Measurements from ENCODE around the gene TP53RK. TPM values are rescaled to one million over a fixed set of nuclear protein-coding genes. Genes with fewer than 3 reads are reported as not detected.

Gene TP53RK
- total and polyA plus RNA-seq, 2 of the 4 experiments (the other 2 are of a cell fraction) = 8.7 to 10.6 TPM

- Histone ChIP-seq H3K79me1 (ENCODE audit: low read depth in 1 of 2, low read length in 2 of 2) (no peaks in the 10 kb centered on the region), H3K14ac (replicated peaks; ENCODE audit: low read depth, low read length) (no peak overlapping the region), H4K91ac (ENCODE audit: insufficient read depth, low read depth, low read length) (no peak overlapping the region), H4K8ac (ENCODE audit: low read depth in 2 of 2, low read length in 2 of 2) (no peak overlapping the region), H2BK5ac (ENCODE audit: low read depth, low read length, poor library complexity, severe bottlenecking) (no peak overlapping the region), H2AK5ac (ENCODE audit: low read depth, low read length) (no peak overlapping the region), H3K18ac (ENCODE audit: low read depth, low read length) (no peak overlapping the region), H4K20me1 (ENCODE audit: insufficient read depth, low read length) (no peaks in the 10 kb centered on the region), H2AK9ac (replicated peaks; ENCODE audit: low read depth, low read length, poor library complexity) (no peak overlapping the region), H3K56ac (ENCODE audit: extremely low read depth, insufficient read depth, low read length) (no peak overlapping the region), H2AFZ (replicated peaks; ENCODE audit: low read length, poor library complexity) (no peak overlapping the region), H4K5ac (ENCODE audit: low read depth, low read length) (no peak overlapping the region), H3K4me1 (ENCODE audit: control insufficient read depth, insufficient read depth, low read length) (no peaks in the 10 kb centered on the region), H2BK20ac (ENCODE audit: low read depth, low read length) (no peak overlapping the region), H3K9me3 (ENCODE audit: control insufficient read depth, insufficient read depth, low read length) (no peaks in the 10 kb centered on the region), H3K4ac (ENCODE audit: low read depth, low read length) (no peak overlapping the region), H2BK120ac (ENCODE audit: low read depth, low read length) (no peak overlapping the region), H2BK15ac (ENCODE audit: low read depth, low read length) (no peak overlapping the region), H3K4me2 (ENCODE audit: low read depth, low read length) (no peak overlapping the region), H3K36me3 (ENCODE audit: control insufficient read depth, insufficient read depth, low read length) (no peaks in the 10 kb centered on the region), H3K9ac (ENCODE audit: low read depth, low read length) (no peak overlapping the region), H3K27ac (ENCODE audit: insufficient read depth, low read length) (no peak overlapping the region), H3K9me1 (ENCODE audit: insufficient read depth, low read length) (no peaks in the 10 kb centered on the region), H3K4me3 (ENCODE audit: insufficient read depth, low read depth, low read length) (no peak overlapping the region), H3K23ac (ENCODE audit: low read depth, low read length) (no peak overlapping the region), H3K27me3 (ENCODE audit: control insufficient read depth, insufficient read depth, low read length) (peaks cover 2% of the 10 kb centered on the region)
- CTCF ChIA-PET = no interaction called here
- no peak for TF ChIP-seq MAZ (IDR thresholded peaks at IDR 0.05; ENCODE audit: borderline replicate concordance, low read depth, low read length)
- TF ChIP-seq CHD1 (IDR thresholded peaks at IDR 0.05; ENCODE audit: low read depth, low read length) = no peak
- no peak for TF ChIP-seq SMC3 (IDR thresholded peaks at IDR 0.05; ENCODE audit: low read depth, low read length)
- TF ChIP-seq CTCF (conservative IDR thresholded peaks at IDR 0.05; ENCODE audit: low read depth, low read length) = no peak
- TF ChIP-seq NFE2L2 (IDR thresholded peaks at IDR 0.05; ENCODE audit: low read depth, low read length) = no peak
- no peak for TF ChIP-seq MXI1 (IDR thresholded peaks at IDR 0.05; ENCODE audit: borderline replicate concordance, low read depth, low read length)
- TF ChIP-seq, protein P1, sequence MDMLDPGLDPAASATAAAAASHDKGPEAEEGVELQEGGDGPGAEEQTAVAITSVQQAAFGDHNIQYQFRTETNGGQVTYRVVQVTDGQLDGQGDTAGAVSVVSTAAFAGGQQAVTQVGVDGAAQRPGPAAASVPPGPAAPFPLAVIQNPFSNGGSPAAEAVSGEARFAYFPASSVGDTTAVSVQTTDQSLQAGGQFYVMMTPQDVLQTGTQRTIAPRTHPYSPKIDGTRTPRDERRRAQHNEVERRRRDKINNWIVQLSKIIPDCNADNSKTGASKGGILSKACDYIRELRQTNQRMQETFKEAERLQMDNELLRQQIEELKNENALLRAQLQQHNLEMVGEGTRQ (IDR thresholded peaks at IDR 0.05; ENCODE audit: low read depth, low read length) = no peak
- no peak for TF ChIP-seq BHLHE40 (IDR thresholded peaks at IDR 0.05; ENCODE audit: low read depth, low read length)
- no peak for TF ChIP-seq RAD21 (IDR thresholded peaks at IDR 0.05; ENCODE audit: low read length)
- no peak for TF ChIP-seq RFX5 (IDR thresholded peaks at IDR 0.05; ENCODE audit: low read depth, low read length)
- TF ChIP-seq POLR2A (IDR thresholded peaks at IDR 0.05; ENCODE audit: low read depth, low read length) = no peak
- no peak for TF ChIP-seq MAFK (IDR thresholded peaks at IDR 0.05; ENCODE audit: low read depth, low read length)
- TF ChIP-seq ELK1 (IDR thresholded peaks at IDR 0.05; ENCODE audit: borderline replicate concordance, low read depth, low read length) = no peak
- no peak for TF ChIP-seq RCOR1 (IDR thresholded peaks at IDR 0.05; ENCODE audit: insufficient replicate concordance, low read length)
- no peak for TF ChIP-seq CEBPB (IDR thresholded peaks at IDR 0.05; ENCODE audit: low read depth, low read length)
- TF ChIP-seq FOS (IDR thresholded peaks at IDR 0.05; ENCODE audit: low read depth, low read length) = no peak
- POLR2A ChIA-PET (ENCODE audit: unreplicated experiment) = no interaction called here
- intact Hi-C loops (cut with micrococcal nuclease) = no loop called here
- in situ Hi-C loops (cut with MboI; ENCODE audit: low sequenced_read_pairs) = no loop called here
- ATAC-seq (ENCODE audit: low read depth) (no peak), DNase-seq (no peak)
- no TSS peak for BruUV-seq (replicated peaks)
- WGBS, 2 experiments (ENCODE audit: extremely low coverage in 2 of 2, insufficient read length in 1 of 2) = no CpG with 5 or more reads among the region's 6 CpGs
- dilution Hi-C loops (cut with HindIII; ENCODE audit: low sequenced_read_pairs, unreplicated experiment) = no loop called here
These were observed 49.2 kb downstream of the TP53RK start for GRCh38 chr20:46640044-46640443.

All from IMR-90 (cell line).